Activated gamma-delta T cell treated with anti-CD3 and anti-CD28 coated beads, Interleukin-2, amount 50 U/mL, for 16 hours (primary cell): ENCODE data around the gene NFE2.
"Not testable (repeated sequence)": the region's sequence is repeated elsewhere in the genome, so short reads cannot be mapped to it uniquely, and the experiment has no call there.

Experiments
- DNase-seq: peaks from one replicate; pipeline ENCODE4 v3.0.0-alpha.2; 2020; ENCODE audit warnings: low read depth

Gene NFE2

DNA sequence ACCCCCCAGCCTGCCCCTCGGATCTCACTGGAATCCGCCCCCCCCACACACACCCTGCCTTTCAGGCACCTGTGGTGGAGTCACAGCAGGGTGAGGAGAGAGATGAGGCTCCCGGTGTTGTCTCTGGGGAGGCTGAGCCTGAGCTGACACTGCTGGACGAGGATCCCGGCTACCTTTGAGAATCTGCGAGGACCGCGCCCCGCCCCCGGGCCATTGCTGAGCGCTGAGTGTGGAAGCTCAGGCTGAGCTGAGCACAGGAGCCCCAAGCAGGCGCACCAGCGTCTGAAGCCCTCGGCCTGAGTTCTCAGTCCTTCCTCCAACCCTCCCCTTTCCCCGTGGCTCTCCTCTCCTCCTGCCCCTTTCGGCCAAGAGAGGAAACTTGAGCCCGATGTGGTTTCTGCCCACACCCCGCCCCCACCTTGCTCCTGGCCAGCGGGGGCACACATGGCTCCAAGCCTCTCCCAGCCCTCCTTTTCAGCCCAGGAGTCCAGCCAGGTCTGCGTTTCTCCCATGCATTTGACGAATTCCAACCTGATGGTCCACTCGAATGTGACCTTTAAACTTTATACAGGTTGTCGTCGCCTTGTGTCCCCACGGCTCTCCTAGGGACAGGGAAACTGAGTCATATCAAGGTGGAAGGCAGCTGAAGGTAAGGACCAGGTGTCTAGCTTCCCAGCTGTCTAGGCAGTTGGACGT lies at the start of gene NFE2:
TSS of gene NFE2 (minus strand) at position 284 of the 696 bp plus-strand sequence. CDS start 5,767 bp downstream, outside the sequence.
- no peak for DNase-seq

DNA sequence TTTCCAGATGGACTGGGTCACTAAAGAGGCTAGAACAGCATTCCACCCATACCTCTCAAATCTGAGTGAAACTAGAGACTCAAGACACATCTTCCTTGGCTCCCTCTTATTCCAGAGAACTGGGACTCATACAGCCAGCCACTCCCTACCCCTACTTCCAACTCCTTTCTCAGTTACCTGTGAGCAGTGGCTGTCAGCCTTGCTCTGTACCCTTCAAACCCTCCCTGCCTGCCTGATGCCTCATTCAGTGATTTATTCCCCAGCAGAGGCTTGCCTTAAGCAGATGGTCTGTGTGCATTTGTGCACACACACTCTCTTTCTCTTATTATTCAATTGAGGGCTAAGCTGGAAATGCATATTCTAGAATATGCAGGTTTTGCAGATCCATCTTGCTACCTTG lies 48.9 kb upstream of the NFE2 start:
- DNase-seq, result no peak

DNA sequence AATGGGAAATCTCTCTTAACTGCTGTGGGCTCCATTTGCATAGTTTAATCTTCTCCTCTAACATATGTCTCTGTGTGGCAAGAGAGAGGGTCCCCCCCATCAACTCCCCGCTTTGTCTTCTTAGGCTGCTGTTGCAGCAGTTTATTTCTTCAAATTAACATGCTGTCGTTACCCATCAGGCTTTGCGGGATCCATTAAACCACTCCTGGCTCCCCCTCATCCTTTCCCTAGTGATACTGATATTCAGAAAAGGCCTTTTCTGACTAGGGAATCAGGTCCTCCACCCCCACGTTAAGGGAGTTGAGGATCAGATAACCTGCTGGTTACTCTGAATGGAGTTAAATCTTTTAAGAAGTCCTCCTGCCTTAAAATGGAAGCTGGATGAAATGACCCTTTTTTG lies 48.2 kb upstream of the NFE2 start:
- DNase-seq, result no peak

DNA sequence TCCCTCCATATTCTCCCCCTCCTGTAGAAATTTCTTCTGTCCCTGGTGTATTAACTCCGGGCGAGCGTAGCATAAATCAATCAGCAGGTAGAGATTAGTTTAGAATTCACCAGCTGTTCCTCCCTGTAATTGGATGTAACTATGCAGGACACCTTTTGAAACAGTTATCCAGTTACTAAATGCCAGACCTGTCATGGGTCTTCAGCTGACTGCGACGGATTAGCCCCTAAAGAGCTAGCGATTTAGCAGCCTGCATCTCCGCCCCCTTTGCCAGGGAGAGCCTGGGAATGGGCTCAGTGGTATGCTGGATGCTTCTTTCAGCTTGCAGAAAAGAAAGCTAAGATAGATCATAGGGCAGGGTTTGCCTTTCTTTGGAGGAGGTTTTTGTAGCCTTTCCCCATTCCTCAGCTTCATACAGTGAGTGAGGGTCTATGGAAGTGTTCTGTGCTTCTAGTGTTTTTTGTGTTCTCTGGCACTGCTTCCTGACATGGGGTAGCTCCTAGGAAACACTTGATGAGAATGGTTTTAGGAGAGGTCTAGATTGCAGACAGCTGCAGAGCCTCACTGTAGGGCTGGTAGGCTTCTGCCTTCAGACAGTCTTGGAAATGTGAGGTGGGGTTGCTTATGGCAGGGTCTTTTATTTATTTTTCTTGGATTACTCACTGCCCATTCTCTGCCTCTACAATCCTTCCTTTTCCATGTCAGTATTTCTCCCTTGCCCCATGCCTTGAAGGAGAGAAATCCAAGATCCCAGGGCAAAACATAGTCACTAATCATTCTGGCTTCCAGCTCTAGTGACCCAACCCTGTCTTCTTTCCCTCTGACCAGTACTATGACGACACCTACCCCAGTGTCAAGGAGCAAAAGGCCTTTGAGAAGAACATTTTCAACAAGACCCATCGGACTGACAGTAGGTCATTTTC lies 40.8 kb upstream of the NFE2 start:
- no peak for DNase-seq

DNA sequence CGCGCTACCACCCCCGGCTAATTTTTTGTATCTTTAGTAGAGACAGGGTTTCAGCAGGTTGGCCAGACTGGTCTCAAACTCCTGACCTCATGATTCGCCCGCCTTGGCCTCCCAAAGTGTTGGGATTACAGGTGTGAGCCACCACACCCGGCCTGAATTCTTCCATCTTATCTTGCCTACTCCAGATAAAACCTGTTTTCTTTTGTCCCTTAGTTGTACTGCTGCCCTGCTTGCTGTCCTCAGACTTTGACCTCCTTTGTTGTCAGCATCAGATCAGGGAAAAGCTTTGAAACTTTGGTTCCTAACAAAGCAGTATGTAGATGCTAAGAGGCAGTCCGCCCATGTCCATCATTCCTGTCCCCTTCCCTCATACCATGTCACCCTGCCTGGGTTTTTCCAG lies 40.0 kb upstream of the NFE2 start:
- no peak for DNase-seq

DNA sequence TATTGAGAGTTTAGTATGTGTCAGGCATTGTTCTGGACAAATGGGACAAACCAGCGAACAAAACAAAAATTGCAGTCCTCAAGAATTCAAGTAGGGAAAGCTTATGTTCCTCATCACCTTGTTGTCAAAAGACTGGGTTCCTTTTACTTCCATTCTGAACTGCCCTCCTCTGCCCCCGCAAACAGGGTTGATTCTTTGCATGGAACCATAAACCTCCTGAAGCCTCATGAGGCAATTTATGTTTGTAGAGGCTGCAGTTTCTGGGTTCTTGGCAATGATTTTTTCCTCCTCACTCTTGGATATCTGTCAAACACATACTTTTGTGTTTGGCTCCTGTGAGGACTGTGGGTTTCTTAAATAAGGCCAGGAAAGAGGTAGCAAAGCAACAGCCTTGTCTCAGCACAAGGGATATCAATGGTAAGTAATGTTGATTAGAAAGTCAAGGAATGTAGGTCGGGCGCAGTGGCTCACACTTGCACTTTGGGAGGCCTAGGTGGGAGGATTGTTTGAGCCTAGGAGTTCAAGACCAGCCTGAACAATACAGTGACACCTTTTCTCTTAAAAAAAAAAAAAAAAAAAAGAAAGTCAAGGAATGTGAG lies 38.0 kb upstream of the NFE2 start:
- DNase-seq, result no peak

DNA sequence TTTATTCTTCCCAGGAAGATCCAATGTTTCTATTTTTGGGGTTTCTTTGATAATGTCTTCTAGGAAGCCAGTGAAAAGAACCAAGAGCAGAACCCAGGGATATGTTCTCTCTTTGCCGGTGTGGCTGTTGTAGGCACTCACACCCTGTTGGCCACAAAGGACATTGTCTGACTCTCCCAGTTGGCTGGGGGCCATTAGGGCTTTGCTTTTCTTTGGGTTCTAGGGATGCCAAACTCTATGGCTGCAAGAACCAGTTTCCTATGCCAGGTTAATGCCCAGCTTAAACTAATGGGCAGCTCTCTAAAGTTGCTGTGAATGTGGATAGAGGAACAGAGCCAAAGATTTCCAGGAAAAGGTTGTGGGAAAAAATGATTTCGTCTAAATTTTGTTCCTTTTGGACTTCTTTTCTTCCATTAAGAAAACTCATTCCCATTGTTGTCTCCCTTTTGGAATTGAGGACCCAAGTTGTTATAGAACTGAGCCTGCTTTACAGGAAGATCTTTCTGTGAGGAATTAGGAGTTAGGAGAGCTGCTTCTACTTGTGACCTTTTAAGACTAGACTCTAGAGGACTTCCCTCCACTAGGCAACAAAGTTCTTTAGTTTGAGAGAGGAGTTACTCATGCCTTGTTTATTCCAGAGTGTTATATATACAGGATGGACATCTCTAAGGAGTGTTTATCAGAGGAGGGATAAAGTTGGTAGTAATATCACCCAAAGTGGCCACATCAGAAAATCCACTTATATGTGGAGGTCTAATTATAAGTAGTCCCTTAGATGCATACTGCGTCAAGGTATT lies 37.2 kb upstream of the NFE2 start:
- DNase-seq, result no peak

DNA sequence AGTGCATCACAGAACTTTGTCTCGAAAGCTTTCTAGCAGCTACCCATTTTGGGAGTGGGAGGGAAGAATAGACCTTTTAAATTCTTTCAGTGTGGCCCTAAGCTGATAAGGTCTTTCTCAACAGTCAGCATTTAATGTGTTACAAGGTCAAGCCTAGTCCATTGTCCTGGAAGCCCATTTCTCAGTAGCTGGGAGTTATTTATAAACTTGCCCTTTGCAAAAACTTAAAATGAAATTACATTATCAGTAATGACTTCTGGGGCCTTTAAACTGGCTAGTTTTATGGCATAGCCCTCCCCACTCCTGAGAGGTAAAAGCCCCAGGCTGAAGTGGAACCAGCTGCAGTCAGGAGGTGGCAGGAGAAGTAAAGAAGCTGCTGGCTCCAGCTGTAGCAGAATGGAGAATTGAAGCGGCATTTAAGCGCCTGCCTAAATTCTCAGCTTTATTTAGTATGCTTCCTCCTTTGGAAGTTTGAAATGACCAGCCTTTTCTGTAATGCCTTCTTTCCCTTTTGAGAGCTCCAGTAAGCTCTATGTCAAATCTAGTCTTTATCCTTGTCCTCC lies 36.5 kb upstream of the NFE2 start:
- no peak for DNase-seq

DNA sequence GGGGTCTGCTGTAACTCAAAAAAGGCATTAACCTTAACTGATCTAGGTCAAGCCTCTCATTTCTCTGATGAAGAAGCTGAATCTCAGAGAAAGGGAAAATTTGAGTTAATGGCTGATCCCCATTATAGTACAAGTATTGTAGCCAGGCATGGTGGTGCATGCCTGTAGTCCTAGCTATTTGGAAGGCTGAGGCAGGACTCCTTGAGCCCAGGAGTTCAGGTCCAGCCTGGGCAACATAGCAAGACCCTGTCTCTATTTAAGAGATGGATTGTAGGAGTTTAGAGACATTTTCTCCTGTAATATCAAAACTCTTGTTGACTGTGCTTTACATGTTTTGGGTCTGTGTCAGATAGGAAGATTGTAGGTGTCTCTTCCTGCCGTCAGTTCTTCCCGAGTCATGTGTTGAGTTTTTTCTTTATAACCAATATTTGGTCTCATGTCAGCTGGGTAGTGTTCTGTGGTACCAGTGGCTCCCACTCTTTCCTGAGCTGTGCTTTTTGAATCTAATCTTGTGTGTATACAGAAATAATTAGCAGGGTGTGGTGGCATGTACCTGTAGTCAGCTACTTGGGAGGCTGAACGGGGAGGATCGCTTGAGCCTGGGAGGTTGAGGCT lies 32.7 kb upstream of the NFE2 start:
- DNase-seq, result no peak

DNA sequence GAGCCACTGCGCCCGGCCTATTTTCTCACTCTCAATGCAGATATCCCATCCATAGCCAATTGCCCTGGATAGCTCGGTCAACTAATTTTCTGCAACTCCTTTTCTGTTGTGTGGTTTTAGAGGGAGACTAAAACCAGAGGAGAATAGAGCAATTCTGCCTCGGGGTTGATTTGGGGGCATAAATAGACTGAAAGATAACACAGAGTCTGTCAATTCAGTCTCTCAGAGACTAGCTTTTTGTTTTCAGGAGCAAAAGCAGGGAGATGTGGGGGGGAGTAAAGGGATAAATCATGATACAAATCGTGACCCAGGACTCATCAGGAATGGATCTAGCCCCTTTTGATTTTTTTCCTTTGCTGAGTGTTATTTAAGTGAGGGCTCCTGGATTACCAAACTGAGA lies 30.6 kb upstream of the NFE2 start:
- no peak for DNase-seq

DNA sequence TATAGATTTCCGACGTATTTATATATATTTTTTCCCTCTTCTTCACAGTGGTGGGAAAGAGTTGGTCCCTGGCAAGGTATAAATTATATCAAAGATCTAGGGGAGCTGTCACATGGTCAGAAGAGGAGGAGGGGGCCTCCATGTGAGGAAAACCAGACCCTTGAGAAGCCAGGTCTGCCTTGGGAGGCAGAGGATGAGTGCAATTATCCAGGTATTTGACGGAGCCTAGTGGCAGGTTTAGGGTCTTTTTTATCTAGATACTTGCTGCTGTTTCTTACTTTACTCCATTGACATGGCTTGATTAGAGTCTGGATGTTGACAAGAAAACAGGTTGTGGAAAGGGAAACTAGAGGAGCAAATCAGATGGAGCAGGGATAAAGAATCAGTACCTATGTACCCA lies 29.6 kb upstream of the NFE2 start:
- DNase-seq, result no peak

DNA sequence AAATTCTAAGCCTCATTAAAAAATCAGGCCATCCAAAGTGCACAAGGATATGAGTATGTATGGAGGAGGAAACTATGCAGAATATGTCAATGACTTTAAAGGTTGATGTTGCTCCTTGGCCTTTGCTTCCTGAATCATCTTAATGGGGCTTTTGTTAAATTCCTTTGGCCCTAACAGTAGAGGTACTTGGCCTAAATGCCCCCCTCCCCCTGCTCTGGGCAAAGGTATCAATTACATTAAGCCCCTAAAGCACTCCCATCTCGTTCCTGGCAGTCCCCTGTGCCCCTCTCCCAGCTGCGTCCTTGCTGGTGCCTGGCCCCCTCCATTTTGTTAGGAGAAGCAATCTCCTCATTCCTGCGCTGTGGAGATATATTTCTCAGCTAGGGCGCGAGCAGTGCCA lies 28.9 kb upstream of the NFE2 start:
- DNase-seq, result no peak

DNA sequence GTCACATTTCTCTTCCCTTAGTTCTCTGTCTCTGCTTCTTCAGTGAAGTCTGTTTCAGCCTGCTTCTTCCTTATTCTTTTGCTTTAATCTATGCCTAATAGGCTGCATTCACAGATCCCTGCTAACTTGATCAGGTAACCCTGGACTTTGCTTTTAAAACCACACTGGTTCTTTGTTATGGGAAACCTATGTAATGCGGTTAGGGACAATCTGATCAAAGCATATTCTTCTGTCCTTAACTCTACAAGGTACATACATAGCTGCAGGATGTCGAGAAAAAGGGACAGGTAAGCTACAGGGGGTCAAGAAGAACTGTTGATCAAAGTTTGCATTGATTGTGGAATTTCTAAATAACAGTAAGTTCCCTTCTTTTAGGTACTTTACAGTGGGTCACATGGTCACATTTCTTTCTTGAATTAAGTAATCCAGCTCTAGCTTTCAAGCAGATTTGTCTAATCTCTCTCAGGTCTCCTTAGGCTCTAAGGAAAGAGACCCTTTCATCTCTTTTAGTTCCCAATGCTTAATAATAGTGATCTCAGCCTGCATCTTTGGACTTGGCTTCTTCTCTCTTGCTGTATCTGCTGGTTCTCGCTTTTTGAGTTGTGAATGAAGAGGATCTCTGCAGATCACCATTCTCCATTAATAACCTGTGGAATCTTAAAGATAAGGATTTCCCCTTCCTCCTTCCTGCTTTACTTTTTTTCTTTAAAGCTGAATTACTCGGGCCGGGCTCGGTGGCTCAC lies 28.0 kb upstream of the NFE2 start:
- no peak for DNase-seq

DNA sequence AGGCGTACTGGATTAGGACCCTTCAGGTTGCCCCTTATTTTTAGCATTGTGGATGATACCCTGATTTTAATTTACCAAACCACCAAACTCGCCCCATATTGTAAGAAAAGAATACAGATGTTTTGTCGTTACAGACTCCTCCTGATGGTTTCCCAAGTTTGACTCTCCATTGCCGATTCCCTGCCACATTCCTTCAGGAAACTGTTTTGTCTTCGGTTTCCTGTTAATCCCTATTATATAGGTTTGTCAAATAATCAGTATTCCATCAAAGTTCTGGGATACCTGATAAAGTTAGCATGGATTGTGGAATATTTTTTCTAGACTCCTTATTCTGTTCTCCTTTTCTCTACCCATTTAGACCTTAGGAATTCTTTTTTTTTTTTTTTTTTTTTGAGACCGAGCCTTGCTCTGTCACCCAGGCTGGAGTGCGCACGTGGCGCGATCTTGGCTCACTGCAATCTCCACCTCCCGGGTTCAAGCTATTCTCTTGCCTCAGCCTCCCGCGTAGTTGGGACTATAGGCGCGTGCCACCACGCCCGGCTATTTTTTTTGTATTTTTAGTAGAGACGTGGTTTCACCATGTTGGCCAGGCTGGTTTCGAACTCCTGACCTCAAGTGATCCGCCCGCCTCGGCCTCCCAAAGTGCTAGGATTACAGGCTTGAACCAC lies 24.8 kb upstream of the NFE2 start:
- not testable (repeated sequence) for DNase-seq

DNA sequence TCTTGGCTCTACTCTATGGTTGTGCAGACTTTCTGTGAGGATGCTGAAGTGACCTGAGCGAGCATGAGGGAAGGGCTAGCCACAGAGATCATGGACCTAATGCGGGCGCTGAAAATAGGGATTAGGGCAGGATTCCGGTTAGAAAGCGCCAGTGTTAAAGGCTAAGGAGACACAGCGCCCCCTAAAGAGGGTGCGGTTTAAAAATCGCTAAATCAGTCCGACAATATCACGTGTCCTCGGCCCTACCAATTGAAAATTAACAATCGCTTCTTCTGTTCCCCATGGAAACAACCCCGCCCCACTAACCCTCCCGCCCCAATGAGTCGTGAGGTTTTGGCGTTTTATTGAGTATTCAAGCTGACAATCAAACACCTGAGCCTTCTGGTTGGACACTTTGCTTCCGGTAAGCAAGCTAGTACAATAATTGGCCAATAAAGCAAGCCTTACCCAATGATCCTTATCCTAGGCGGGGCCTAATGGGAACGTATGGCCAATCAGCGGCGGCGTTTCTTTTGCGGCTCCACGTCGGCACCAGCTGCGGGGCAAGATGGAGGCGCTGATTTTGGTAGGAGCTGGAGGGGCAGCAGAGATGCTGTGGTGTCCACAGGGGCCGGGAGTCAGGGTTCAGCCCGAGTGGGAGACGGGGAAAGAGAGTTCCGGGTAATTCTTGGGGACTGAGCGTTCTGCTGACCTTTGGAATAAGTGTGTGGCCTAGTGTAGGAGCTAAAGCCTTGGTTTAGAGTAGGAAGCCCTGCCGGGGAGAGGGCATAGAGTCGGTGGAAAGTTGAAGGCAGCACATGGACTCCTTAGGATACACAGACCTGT lies 24.0 kb upstream of the NFE2 start, which contains the start of gene COPZ1:
TSS of gene COPZ1 (plus strand) at position 515 of the 825 bp plus-strand sequence. CDS start at position 548, 33 bp downstream.
- peak; percentile 88 for DNase-seq

DNA sequence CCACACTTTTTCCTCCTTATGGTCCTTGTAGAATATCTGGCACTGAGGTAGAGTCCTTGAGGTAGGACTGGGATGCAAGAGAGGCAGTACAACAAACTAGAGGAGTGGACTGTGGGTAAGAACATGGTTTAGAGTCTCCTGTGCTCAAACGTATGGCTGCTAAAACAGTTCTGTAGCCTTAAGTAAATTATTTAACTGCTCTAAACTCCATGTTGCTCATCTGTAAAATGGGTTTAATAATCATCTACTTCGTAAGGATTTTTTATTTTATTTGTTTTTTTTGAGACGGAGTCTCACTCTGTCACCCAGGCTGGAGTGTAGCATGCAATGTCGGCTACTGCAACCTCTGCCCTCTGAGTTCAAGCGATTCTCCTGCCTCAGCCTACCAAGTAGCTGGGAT lies 20.5 kb upstream of the NFE2 start:
- no peak for DNase-seq

DNA sequence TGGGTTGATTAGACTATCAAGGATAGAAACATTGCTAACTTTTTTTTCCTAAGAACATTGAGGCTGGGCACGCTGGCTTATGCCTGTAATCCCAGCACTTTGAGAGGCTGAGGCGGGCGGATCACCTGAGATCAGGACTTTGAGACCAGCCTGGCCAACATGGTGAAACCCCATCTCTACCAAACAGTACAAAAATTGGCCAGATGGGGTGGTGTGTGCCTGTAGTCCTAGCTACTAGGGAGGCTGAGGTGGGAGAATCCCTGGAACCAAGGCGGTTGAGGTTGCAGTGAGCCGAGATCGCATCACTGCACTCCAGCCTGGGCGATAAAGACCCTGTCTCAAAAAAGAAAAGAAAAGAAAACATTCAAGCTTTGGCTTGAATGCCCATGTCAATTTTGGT lies 11.5 kb upstream of the NFE2 start:
- DNase-seq, result not testable (repeated sequence)

DNA sequence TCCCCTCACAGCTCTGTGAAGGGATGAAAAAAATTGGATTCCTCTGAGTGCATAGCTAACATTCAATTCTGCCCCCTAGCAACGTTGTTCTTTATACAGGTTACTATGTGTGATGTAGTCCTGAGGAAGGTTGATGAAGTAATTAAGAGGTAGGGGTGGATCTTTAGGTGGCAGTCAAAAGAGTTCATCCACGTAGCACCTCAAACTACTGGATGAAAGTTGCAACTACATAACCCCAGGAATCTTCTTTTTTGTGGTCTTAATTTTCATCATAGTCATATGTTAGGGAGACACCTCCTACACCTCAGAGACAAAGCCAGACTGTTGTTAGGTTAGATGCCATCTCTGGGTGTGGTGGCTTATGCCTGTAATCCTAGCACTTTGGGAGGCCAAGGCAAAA lies 10.2 kb upstream of the NFE2 start:
- DNase-seq, result no peak
